HEK293T (cell line): Measurements from ENCODE around the gene GNAI1.

Experiments
- ARNT ChIP-seq: fragments of 450-650 bp; IDR thresholded peaks from 2 replicates; pipeline ENCODE4 v1.6.1; 2017; ENCODE audit warnings: mild to moderate bottlenecking
- BHLHE40 ChIP-seq: fragments of 450-650 bp; IDR thresholded peaks from 2 replicates; pipeline ENCODE4 v1.6.1; 2016; ENCODE audit warnings: mild to moderate bottlenecking, moderate library complexity, borderline replicate concordance
- FOXA1 ChIP-seq: fragments of 450-650 bp; IDR thresholded peaks from 2 replicates; pipeline ENCODE4 v1.6.1; 2016; ENCODE audit warnings: mild to moderate bottlenecking
- FOXM1 ChIP-seq: fragments of 450-650 bp; IDR thresholded peaks from 2 replicates; pipeline ENCODE4 v1.6.1; 2017; ENCODE audit warnings: mild to moderate bottlenecking, borderline replicate concordance
- HDGF ChIP-seq: fragments of 450-650 bp; IDR thresholded peaks from 2 replicates; pipeline ENCODE4 v1.6.1; 2017; ENCODE audit warnings: antibody characterized with exemption, borderline replicate concordance
- L3MBTL2 ChIP-seq: fragments of 450-650 bp; conservative IDR thresholded peaks from 2 replicates; pipeline ENCODE4 v1.6.1; 2016; ENCODE audit warnings: mild to moderate bottlenecking
- SP1 ChIP-seq: fragments of 450-650 bp; IDR thresholded peaks from 2 replicates; pipeline ENCODE4 v1.6.1; 2017
- SUZ12 ChIP-seq: fragments of 450-650 bp; IDR thresholded peaks from 2 replicates; pipeline ENCODE4 v1.6.1; 2016; ENCODE audit warnings: mild to moderate bottlenecking
- TARDBP ChIP-seq: fragments of 450-650 bp; IDR thresholded peaks from 2 replicates; pipeline ENCODE4 v1.6.1; 2016
- ZNF384 ChIP-seq: fragments of 450-650 bp; IDR thresholded peaks from 2 replicates; pipeline ENCODE4 v1.6.1; 2016
- TF ChIP-seq, protein P1 (sequence below): fragments of 450-650 bp; IDR thresholded peaks from 2 replicates; pipeline ENCODE4 v1.6.1; 2016

DNA sequence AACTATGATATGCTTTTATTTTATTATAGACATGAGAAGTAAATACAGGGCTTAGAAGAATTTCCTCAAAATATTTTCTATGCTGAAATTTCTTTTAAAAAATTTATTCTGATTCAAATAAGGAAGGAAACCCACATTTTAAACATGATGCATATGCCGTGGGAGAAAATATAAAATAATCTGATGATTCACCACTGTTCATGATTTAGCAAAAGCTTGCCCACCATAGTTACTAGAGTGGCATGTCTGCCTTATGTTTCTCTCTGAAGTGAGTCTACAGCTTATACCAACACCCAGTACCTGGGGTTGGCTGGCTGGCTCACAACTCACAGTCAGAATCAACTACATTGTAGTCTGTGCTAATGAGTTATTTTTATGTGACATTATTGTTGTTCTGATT, 102.0 kb downstream of the GNAI1 start:
- TF ChIP-seq ZNF384 (no peak), FOXM1 (no peak), ARNT (no peak), L3MBTL2 (no peak), HDGF (no peak), SP1 (no peak), FOXA1 (no peak), SUZ12 (no peak), BHLHE40 (no peak), TARDBP (no peak)
- TF ChIP-seq, protein P1, sequence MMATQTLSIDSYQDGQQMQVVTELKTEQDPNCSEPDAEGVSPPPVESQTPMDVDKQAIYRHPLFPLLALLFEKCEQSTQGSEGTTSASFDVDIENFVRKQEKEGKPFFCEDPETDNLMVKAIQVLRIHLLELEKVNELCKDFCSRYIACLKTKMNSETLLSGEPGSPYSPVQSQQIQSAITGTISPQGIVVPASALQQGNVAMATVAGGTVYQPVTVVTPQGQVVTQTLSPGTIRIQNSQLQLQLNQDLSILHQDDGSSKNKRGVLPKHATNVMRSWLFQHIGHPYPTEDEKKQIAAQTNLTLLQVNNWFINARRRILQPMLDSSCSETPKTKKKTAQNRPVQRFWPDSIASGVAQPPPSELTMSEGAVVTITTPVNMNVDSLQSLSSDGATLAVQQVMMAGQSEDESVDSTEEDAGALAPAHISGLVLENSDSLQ: no peak
